Calu3 (cell line): ENCODE results near the gene TAS1R3. TPM values are rescaled to one million over a fixed set of nuclear protein-coding genes. Genes with fewer than 3 reads are reported as not detected.

Experiments
- BruUV-seq: library from RNA; stranded (reverse); fragments of 400-500 nt; replicated peaks from 2 replicates; lab custom pipeline; 2021; lab: Mats Ljungman, UMichigan
- CTCF ChIA-PET: fragments of 300-600 bp; sonication (Branson Sonifier 250); formaldehyde crosslinking; loops from one replicate; lab custom pipeline; 2022; ENCODE audit warnings: antibody characterized with exemption; lab: Charles Lee
- DNase-seq: peaks from one replicate; pipeline ENCODE4 v3.0.0; 2022
- H3K27ac Mint-ChIP-seq: one replicate; pipeline ENCODE4 v1.8.0; 2022; ENCODE audit warnings: mixed read lengths; ENCODE audit not compliant: unreplicated experiment
- H3K27me3 Mint-ChIP-seq: one replicate; pipeline ENCODE4 v1.8.0; 2022; ENCODE audit warnings: mixed read lengths; ENCODE audit not compliant: unreplicated experiment
- H3K36me3 Mint-ChIP-seq: one replicate; pipeline ENCODE4 v1.8.0; 2022; ENCODE audit warnings: mild to moderate bottlenecking, moderate library complexity, mixed read lengths; ENCODE audit not compliant: insufficient read depth, unreplicated experiment
- H3K4me1 Mint-ChIP-seq: one replicate; pipeline ENCODE4 v1.8.0; 2022; ENCODE audit warnings: mild to moderate bottlenecking, low read depth, mixed read lengths; ENCODE audit not compliant: unreplicated experiment
- H3K4me3 Mint-ChIP-seq: one replicate; pipeline ENCODE4 v1.8.0; 2022; ENCODE audit warnings: mild to moderate bottlenecking, low read depth, moderate library complexity, mixed read lengths; ENCODE audit not compliant: unreplicated experiment
- H3K9me3 Mint-ChIP-seq: one replicate; pipeline ENCODE4 v1.8.0; 2022; ENCODE audit warnings: low read depth, mixed read lengths; ENCODE audit not compliant: unreplicated experiment
- intact Hi-C: fragments of 100-400 bp; cut with micrococcal nuclease; formaldehyde crosslinking; loops from one replicate; pipeline ENCODE4 v1.10.0; 2022; ENCODE audit not compliant: unreplicated experiment
- total RNA-seq: library from RNA; stranded (reverse); gene quantifications from 2 replicates; pipeline ENCODE4 v1.2.3, GENCODE V29; 2022
- TF ChIP-seq, protein P1 (sequence below): fragments of 200-600 bp; IDR thresholded peaks from one replicate; pipeline ENCODE4 v1.8.0; 2022; ENCODE audit warnings: antibody characterized with exemption; ENCODE audit not compliant: unreplicated experiment

The TAS1R3 gene
- total RNA-seq, 1 experiment from 2014 or later = 0.42 TPM

DNA sequence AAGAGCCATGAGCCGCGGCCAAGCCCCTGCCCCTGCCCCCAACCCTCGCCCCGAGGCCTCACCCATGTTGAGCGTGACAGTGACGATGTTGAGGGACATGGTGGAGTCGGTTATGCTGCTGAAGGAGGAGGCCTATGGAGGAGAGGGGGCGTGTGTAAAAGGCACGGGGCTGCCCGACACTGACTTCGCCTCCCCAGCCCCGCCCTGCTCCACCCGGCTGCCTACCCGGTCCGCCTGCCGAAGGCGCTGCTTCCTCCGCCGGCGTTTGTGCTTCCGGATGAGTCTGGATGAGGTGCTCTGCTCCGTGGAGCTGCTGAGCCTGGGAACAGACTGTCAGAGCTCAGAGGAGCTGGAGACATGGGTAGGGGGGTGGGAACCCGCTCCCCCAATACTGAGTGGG is 9.1 kb downstream of the TAS1R3 start:
- TF ChIP-seq, protein P1, sequence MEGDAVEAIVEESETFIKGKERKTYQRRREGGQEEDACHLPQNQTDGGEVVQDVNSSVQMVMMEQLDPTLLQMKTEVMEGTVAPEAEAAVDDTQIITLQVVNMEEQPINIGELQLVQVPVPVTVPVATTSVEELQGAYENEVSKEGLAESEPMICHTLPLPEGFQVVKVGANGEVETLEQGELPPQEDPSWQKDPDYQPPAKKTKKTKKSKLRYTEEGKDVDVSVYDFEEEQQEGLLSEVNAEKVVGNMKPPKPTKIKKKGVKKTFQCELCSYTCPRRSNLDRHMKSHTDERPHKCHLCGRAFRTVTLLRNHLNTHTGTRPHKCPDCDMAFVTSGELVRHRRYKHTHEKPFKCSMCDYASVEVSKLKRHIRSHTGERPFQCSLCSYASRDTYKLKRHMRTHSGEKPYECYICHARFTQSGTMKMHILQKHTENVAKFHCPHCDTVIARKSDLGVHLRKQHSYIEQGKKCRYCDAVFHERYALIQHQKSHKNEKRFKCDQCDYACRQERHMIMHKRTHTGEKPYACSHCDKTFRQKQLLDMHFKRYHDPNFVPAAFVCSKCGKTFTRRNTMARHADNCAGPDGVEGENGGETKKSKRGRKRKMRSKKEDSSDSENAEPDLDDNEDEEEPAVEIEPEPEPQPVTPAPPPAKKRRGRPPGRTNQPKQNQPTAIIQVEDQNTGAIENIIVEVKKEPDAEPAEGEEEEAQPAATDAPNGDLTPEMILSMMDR = no peak
- H3K27ac Mint-ChIP-seq = no peak overlapping the region
- H3K27me3 Mint-ChIP-seq = no peaks in the 10 kb centered on the region
- H3K9me3 Mint-ChIP-seq = no peaks in the 10 kb centered on the region
- H3K4me3 Mint-ChIP-seq = no peak overlapping the region
- H3K4me1 Mint-ChIP-seq = peaks cover 14% of the 10 kb centered on the region
- DNase-seq = no peak
- CTCF ChIA-PET = no interaction called here
- intact Hi-C loops = no loop called here
- peaks cover 54% of the 10 kb centered on the region for H3K36me3 Mint-ChIP-seq
- no TSS peak for BruUV-seq

DNA sequence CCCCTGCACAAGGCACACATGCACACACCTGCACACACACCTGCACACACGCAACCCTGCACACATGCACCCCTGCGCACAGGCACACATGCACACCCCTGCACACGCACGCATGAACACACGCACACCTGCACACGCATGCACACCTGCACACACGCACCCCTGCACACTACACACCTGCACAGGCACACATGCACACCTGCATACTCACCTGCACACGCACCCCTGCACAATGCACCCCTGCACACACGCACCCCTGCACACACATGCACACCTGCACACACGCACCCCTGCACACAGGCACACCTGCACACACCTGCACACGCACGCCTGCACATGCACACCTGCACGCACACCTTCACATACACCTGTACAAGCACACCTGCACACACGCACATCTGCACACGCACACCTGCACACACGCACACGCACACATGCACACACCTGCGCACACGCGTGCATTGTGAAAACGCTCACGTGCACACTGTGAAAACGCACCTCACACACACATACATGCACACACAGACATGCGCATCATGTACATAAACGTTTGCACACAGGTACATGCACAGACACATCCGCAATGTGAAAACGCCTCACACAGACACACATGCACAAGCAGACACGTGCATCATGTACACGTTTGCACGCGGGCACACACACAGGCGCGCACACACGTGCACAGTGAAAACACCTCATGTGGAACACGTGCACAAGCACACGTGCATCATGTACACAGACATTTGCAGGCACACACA is 9.9 kb downstream of the TAS1R3 start:
- Mint-ChIP-seq H3K4me1 (peaks cover 14% of the 10 kb centered on the region), H3K36me3 (peaks cover 55% of the 10 kb centered on the region), H3K9me3 (no peaks in the 10 kb centered on the region), H3K27me3 (no peaks in the 10 kb centered on the region), H3K4me3 (no peak overlapping the region), H3K27ac (no peak overlapping the region)
- intact Hi-C loops = no loop called here
- CTCF ChIA-PET = no interaction called here
- BruUV-seq = no TSS peak
- TF ChIP-seq, protein P1 = no peak
- no peak for DNase-seq

DNA sequence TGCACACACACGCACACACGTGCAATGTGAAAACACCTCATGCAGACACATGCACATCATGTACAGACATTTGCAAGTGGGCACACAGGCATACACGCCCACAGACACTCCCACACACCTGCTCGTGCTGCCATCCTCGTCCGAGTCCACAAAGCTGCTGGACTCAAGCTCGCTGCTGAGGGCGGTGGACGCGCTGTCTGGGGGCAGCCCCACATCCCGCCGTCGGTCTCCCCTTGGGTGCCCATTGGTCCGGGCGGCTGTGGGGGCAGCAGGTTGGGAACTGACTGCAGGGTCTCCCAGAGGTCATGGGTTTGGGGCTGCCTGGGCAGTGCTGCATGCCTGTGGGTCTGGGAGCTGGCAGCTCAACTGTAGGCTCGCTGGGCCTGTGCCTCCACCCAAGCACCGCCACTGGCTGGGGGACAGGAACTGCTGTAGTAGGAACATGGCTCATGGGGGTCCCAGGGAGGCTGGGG is 10.5 kb downstream of the TAS1R3 start:
- H3K4me1 Mint-ChIP-seq = peaks cover 14% of the 10 kb centered on the region
- no TSS peak for BruUV-seq
- H3K27me3 Mint-ChIP-seq = no peaks in the 10 kb centered on the region
- H3K27ac Mint-ChIP-seq = no peak overlapping the region
- H3K36me3 Mint-ChIP-seq = peaks cover 57% of the 10 kb centered on the region
- TF ChIP-seq, protein P1 = no peak
- intact Hi-C loops = no loop called here
- no peak for DNase-seq
- H3K4me3 Mint-ChIP-seq = no peak overlapping the region
- CTCF ChIA-PET = no interaction called here
- H3K9me3 Mint-ChIP-seq = no peaks in the 10 kb centered on the region

DNA sequence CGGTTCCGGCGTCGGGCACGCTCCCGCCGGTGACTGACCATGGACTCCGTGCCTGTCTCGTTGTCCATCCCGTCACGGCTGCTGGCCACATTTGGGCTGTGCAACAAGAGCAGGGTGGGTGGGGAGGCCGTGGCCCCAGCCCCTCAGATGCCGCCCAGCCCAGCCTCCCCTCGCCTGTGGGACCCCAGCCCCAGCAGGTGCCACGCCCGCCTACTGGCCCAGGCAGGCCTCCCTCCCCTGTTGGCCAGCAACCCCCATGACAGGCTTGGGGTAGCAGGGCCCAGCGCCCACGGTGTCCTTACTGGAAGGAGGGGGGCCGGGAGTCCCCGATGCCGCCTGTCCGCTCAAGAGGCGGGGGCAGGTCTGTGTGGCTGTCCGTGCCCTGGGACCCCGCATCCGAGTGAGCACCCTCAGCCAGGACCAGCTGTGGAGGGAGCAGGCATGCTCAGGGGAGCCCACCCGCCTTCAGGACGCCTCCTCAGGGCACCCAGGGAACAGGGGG is 11.0 kb downstream of the TAS1R3 start:
- CTCF ChIA-PET = no interaction called here
- DNase-seq = no peak
- intact Hi-C loops = no loop called here
- Mint-ChIP-seq H3K27ac (no peak overlapping the region), H3K9me3 (no peaks in the 10 kb centered on the region), H3K4me3 (no peak overlapping the region), H3K27me3 (no peaks in the 10 kb centered on the region), H3K4me1 (peaks cover 20% of the 10 kb centered on the region), H3K36me3 (peaks cover 62% of the 10 kb centered on the region)
- no TSS peak for BruUV-seq
- TF ChIP-seq, protein P1 = no peak
